Loucy (cell line): ENCODE results near the gene HSF2.

Experiments
- EZH2phosphoT487 ChIP-seq: fragments of 200-600 bp; IDR thresholded peaks from 2 replicates; pipeline ENCODE4 v1.6.1; 2018; ENCODE audit warnings: antibody characterized with exemption, mild to moderate bottlenecking, moderate library complexity, borderline replicate concordance
- TF ChIP-seq, protein P1 (sequence below): fragments of 200-600 bp; sonication (generic); conservative IDR thresholded peaks from 2 replicates; pipeline ENCODE4 v1.5.1; 2014; ENCODE audit warnings: mild to moderate bottlenecking, antibody characterized with exemption, low read length

DNA sequence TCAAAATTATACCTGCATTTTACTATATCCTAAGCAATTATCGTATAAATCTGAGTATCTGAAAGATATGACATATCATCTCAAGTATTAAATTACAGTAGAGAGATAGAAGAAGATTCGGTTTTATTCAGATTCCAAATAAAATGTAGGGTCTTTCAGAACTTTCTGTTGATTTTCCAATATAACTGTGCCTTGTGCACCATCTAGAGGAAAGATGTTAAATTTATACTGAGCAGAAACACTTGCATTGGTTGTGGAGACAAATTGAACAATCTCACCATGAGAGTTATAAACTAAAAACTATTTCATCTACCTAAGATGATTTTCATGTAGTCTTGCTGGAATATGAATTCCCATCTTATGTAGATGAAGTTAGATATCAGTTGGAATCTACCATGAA lies 26.8 kb upstream of the HSF2 start:
- TF ChIP-seq, protein P1, sequence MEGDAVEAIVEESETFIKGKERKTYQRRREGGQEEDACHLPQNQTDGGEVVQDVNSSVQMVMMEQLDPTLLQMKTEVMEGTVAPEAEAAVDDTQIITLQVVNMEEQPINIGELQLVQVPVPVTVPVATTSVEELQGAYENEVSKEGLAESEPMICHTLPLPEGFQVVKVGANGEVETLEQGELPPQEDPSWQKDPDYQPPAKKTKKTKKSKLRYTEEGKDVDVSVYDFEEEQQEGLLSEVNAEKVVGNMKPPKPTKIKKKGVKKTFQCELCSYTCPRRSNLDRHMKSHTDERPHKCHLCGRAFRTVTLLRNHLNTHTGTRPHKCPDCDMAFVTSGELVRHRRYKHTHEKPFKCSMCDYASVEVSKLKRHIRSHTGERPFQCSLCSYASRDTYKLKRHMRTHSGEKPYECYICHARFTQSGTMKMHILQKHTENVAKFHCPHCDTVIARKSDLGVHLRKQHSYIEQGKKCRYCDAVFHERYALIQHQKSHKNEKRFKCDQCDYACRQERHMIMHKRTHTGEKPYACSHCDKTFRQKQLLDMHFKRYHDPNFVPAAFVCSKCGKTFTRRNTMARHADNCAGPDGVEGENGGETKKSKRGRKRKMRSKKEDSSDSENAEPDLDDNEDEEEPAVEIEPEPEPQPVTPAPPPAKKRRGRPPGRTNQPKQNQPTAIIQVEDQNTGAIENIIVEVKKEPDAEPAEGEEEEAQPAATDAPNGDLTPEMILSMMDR: peak; percentile 54
- TF ChIP-seq EZH2phosphoT487: no peak
